Astrocyte of the cerebellum (primary cell): ENCODE measurements around the gene CDK5RAP3.
"Not testable (repeated sequence)": the region's sequence is repeated elsewhere in the genome, so short reads cannot be mapped to it uniquely, and the experiment has no call there.

Source experiments
- DNase-seq: peaks from one replicate; pipeline ENCODE4 v3.0.0-alpha.2; 2011; ENCODE audit warnings: low read depth
- H3K4me3 ChIP-seq: 2 replicates; pipeline ENCODE4 v1.5.1; 2011; ENCODE audit warnings: mild to moderate bottlenecking, low read depth, low read length, moderate library complexity
- in situ Hi-C: cut with HindIII; loops from 2 replicates; pipeline ENCODE4 v1.10.0; 2017; ENCODE audit warnings: low sequenced_read_pairs
- TF ChIP-seq, protein P1 (sequence below): IDR thresholded peaks from 2 replicates; pipeline ENCODE4 v1.5.1; 2012; ENCODE audit warnings: low read length, low read depth, moderate library complexity, mild to moderate bottlenecking; ENCODE audit errors: missing control alignments

The CDK5RAP3 gene

DNA sequence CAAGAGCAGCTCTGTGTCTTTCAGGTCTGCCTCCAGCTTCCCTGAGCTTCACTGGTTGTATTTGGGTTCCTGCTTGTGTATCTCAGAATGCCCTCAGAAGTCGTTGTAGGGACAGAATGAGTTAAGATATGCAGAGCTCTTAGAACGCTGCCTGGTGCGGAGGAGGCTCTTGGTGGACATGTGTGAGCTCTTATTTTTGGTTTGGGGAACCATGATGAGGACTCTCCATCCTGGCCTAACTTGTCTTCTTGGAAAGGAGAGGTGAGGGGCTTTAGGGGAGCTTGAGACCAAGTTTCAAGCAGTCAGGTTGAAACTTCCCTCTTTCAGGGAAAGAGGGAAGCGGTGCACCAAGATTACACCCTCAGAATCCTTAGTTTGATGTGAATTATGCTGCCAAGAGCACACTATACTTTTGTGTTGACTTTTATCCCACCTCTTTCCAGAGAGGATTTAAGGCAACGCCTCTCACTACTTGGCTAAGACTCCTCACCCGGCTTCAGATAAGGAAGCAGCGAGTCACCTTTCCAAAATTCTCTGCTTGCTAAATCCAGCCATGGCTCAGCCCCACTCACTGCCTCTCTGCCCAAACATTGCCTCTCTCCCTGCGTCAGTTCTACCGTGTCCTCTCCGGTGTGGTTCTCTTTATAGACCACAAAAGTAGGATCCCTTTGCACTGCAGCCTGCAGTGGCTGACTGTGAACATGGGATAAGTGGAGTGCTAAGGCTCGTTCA is 12.7 kb downstream of the CDK5RAP3 start:
- no peak for DNase-seq

DNA sequence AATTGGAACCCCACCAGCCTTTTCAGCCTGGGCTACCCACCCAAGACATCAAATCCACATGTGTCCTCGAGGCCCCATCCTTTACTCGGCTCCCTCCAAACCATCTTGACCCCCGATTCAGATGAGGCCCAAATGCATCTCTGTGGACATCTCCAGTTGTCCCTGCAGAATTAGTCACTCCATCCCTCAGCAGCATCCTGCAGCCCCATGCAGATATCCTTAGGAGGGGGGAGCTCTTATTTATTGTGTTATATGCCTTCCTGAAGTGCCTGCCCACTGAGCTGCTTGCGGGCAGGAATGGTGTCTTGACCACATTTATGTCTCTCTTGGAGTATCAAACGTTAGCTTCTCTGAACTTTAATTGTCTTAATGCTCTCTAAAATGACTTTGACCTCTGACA is 15.6 kb downstream of the CDK5RAP3 start:
- in situ Hi-C loops, result no loop called here
- H3K4me3 ChIP-seq, result no peak overlapping the region
- no peak for DNase-seq
- TF ChIP-seq, protein P1, sequence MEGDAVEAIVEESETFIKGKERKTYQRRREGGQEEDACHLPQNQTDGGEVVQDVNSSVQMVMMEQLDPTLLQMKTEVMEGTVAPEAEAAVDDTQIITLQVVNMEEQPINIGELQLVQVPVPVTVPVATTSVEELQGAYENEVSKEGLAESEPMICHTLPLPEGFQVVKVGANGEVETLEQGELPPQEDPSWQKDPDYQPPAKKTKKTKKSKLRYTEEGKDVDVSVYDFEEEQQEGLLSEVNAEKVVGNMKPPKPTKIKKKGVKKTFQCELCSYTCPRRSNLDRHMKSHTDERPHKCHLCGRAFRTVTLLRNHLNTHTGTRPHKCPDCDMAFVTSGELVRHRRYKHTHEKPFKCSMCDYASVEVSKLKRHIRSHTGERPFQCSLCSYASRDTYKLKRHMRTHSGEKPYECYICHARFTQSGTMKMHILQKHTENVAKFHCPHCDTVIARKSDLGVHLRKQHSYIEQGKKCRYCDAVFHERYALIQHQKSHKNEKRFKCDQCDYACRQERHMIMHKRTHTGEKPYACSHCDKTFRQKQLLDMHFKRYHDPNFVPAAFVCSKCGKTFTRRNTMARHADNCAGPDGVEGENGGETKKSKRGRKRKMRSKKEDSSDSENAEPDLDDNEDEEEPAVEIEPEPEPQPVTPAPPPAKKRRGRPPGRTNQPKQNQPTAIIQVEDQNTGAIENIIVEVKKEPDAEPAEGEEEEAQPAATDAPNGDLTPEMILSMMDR, result no peak

More for the DNA sequence above, 12.7 kb downstream of the CDK5RAP3 start:
- H3K4me3 ChIP-seq, result no peak overlapping the region
- TF ChIP-seq, protein P1, result no peak
- in situ Hi-C loops, result loop anchor here (5.0 kb wide), 1 partner anchor 34 kb away; no protein-coding TSS in a partner anchor

DNA sequence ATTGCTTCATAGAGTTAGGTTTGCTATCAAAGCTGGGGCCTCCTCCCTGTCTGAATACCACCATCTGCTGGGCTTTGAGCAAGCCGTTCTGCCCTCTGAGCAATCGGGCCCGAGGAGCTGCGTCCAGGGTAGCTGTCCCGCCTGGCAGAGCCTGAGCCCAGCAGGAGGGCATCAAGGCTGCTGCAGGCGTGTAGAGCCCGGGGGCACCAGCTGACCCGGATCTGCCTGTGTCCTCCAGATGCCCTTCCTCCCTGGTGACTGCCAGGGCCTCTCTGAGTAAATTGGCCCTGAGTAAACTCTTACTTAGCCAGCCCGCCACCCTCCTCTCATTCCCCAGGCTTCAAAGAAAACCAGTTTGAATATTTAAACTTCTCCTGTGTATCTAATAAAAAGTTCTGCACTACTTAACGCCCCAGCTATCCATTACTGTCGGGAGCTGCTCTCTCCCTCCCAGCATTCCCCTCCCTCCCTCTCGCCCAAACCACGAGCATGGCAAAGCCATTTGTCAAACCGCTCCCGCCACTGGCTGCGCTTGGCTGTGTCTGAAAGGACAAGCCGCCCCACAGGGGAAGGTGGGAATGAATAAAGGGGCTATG is 16.4 kb downstream of the CDK5RAP3 start:
- in situ Hi-C loops, result no loop called here
- no peak overlapping the region for H3K4me3 ChIP-seq
- DNase-seq, result no peak
- TF ChIP-seq, protein P1, result peak; percentile 3

DNA sequence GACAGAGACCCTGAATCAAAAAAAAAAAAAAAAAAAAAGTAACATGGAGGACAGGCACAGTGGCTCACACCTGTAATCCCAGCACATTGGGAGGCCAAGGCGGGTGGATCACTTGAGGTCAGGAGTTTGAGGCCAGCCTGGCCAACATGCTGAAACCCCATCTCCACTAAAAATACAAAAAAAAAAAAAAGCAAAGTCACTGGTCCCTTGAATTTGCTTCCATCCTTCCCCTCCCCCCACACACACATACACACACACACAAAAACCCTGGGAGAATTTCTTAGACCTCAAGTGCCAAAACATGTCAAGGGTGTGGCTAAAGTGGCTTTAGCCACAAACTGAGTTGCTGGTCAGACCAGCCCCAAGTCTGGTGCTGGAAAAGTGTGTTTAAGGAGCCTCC is 17.5 kb downstream of the CDK5RAP3 start:
- H3K4me3 ChIP-seq, in situ Hi-C loops, DNase-seq: not testable (repeated sequence)

DNA sequence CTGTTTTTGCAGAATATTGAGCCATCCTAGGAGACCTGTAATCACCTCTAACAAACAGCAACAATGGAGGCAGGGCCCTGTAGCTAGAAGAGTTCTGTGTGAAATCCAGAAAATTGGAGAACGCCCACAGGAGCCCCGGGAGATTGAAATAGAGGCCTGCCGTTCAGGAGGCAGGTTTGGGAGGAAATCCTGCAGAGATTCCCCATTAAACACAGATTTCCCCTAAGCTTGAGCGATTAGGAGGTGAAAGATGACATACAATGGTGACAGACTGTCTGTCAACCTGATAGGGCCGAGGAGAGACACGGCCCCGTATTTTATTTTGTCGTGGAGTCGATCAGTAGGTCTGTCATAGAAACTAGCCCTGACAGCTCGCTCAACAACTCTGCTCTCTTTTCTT is 18.2 kb downstream of the CDK5RAP3 start:
- in situ Hi-C loops, result no loop called here
- no peak for DNase-seq
- TF ChIP-seq, protein P1, result no peak
- H3K4me3 ChIP-seq, result no peak overlapping the region

DNA sequence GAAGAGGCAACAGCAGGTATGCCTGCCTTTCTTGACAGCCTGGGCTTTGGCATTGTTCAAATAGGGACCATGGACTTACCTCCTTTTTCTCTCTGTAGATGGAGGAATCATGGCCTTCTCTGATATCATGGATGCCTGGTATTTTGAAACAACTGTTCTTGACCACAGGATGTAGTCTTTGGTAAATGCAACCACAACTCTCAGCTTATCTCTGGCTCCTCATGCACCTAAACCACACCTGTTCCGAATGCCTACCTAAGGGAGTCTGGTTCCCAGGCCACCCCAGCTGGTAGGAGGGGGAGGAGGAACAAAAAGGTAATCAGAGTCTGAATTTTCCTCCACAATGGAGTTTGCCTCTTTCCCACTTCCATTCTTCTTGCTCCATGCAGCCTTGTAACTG is 18.8 kb downstream of the CDK5RAP3 start:
- in situ Hi-C loops, result no loop called here
- no peak for DNase-seq
- TF ChIP-seq, protein P1, result no peak
- H3K4me3 ChIP-seq, result no peak overlapping the region
